ENCODE results near the gene CPNE5. TPM values are rescaled to one million over a fixed set of nuclear protein-coding genes. Genes with fewer than 3 reads are reported as not detected.

Gene CPNE5
- total and polyA plus RNA-seq, 10 donors, result 9.5 to 33.4 (median 19.3) TPM

GRCh38 chr6:36797653-36798052, 41.6 kb downstream of the CPNE5 start:
- peaks cover 0 to 6% (median 0%) of the 10 kb centered on the region in 7 donors for H3K27me3 ChIP-seq (replicated peaks in 1 of 7)
- WGBS, 5 donors, result 57 to 93% (median 89%) methylated on average over 1 of the region's 1 CpG
- H3K27ac ChIP-seq, result no peak overlapping the region
- TF ChIP-seq POLR2A (IDR thresholded peaks at IDR 0.05) (no peak), CTCF (IDR thresholded peaks at IDR 0.05 in 8 of 11, conservative IDR thresholded peaks at IDR 0.05 in 3 of 11) (no peak), POLR2AphosphoS5 (IDR thresholded peaks at IDR 0.05) (no peak)
- DNase-seq, result no peak
- H3K4me3 ChIP-seq, result no peak overlapping the region
- no peaks in the 10 kb centered on the region for H3K9me3 ChIP-seq
- H3K4me1 ChIP-seq, result peaks cover 0 to 10% (median 2%) of the 10 kb centered on the region in 6 donors
- no peaks in the 10 kb centered on the region for H3K36me3 ChIP-seq
- intact Hi-C loops (cut with DNase I; ENCODE audit: low total_unique reads), result no loop called here

GRCh38 chr6:36797055-36797454, 42.2 kb downstream of the CPNE5 start:
- intact Hi-C loops (cut with DNase I; ENCODE audit: low total_unique reads), result no loop called here
- Histone ChIP-seq H3K4me1 (peaks cover 0 to 10% (median 2%) of the 10 kb centered on the region in 6 donors), H3K9me3 (no peaks in the 10 kb centered on the region), H3K4me3 (no peak overlapping the region), H3K36me3 (no peaks in the 10 kb centered on the region), H3K27me3 (replicated peaks in 1 of 7) (peaks cover 0 to 12% (median 0%) of the 10 kb centered on the region in 7 donors), H3K27ac (no peak overlapping the region)
- WGBS, 5 donors, result 91 to 95% (median 94%) methylated on average over 12 of the region's 12 CpGs
- no peak for TF ChIP-seq POLR2A (IDR thresholded peaks at IDR 0.05)
- no peak for TF ChIP-seq POLR2AphosphoS5 (IDR thresholded peaks at IDR 0.05)
- TF ChIP-seq CTCF (IDR thresholded peaks at IDR 0.05 in 8 of 11, conservative IDR thresholded peaks at IDR 0.05 in 3 of 11), result no peak
- DNase-seq, result no peak

- 87 to 100% (median 93%) methylated on average over 5 of the region's 5 CpGs for WGBS, 5 donors
- Histone ChIP-seq H3K27ac (no peak overlapping the region), H3K4me1 (peaks cover 0 to 16% (median 2%) of the 10 kb centered on the region in 6 donors), H3K9me3 (no peaks in the 10 kb centered on the region), H3K27me3 (replicated peaks in 1 of 7) (peaks cover 0 to 33% (median 0%) of the 10 kb centered on the region in 7 donors), H3K4me3 (no peak overlapping the region), H3K36me3 (no peaks in the 10 kb centered on the region)
- intact Hi-C loops (cut with DNase I; ENCODE audit: low total_unique reads), result no loop called here
- DNase-seq, result no peak
- no peak for TF ChIP-seq POLR2AphosphoS5 (IDR thresholded peaks at IDR 0.05)
Observed at GRCh38 chr6:36794713-36795065, 44.6 kb downstream of the CPNE5 start.

- WGBS, 5 donors, result 51 to 75% (median 70%) methylated on average over 19 of the region's 19 CpGs
- Histone ChIP-seq H3K36me3 (no peaks in the 10 kb centered on the region), H3K27me3 (replicated peaks in 1 of 7) (peaks cover 0 to 39% (median 0%) of the 10 kb centered on the region in 7 donors), H3K9me3 (no peaks in the 10 kb centered on the region), H3K27ac (no peak overlapping the region), H3K4me3 (no peak overlapping the region), H3K4me1 (peaks cover 0 to 22% (median 5%) of the 10 kb centered on the region in 6 donors)
- intact Hi-C loops (cut with DNase I; ENCODE audit: low total_unique reads), result no loop called here
- TF ChIP-seq CTCF (IDR thresholded peaks at IDR 0.05 in 8 of 11, conservative IDR thresholded peaks at IDR 0.05 in 3 of 11), result no peak
- TF ChIP-seq POLR2AphosphoS5 (IDR thresholded peaks at IDR 0.05), result no peak
- no peak for TF ChIP-seq POLR2A (IDR thresholded peaks at IDR 0.05)
- no peak for DNase-seq
Observed at GRCh38 chr6:36793913-36794712, 45.1 kb downstream of the CPNE5 start.

All from spleen (tissue), 11 donors.